IMR-90 (cell line): Measurements from ENCODE around the gene ACTMAP. TPM values are rescaled to one million over a fixed set of nuclear protein-coding genes. Genes with fewer than 3 reads are reported as not detected.

ENCODE experiments used
- ATAC-seq: fragments of 200-7000 bp; cut with Tn5 transposase; 2 replicates; pipeline ENCODE4 v1.9.1; 2020; ENCODE audit warnings: low read depth, mild to moderate bottlenecking, moderate library complexity
- BruUV-seq: library from RNA; stranded (reverse); fragments of 400-500 nt; replicated peaks from 2 replicates; lab custom pipeline; 2021; lab: Mats Ljungman, UMichigan
- CTCF ChIA-PET: fragments of 300-600 bp; formaldehyde crosslinking; extraction: SDS; loops from one replicate; lab custom pipeline; 2021; ENCODE audit warnings: antibody characterized with exemption; lab: Yijun Ruan, JAX
- POLR2A ChIA-PET: fragments of 300-600 bp; sonication (Branson Sonifier 250); formaldehyde crosslinking; loops from one replicate; lab custom pipeline; 2022; ENCODE audit warnings: antibody characterized with exemption; ENCODE audit not compliant: unreplicated experiment; lab: Charles Lee
- DNase-seq: peaks from one replicate; pipeline ENCODE4 v3.0.0; 2013
- H2AFZ ChIP-seq: replicated peaks from 2 replicates; pipeline ENCODE3; 2013; ENCODE audit warnings: low read length, mild to moderate bottlenecking; ENCODE audit not compliant: poor library complexity
- H2AK5ac ChIP-seq: 2 replicates; pipeline ENCODE4 v1.6.1; 2013; ENCODE audit warnings: low read depth, low read length, inconsistent platforms
- H2AK9ac ChIP-seq: replicated peaks from 2 replicates; pipeline ENCODE3; 2013; ENCODE audit warnings: mild to moderate bottlenecking, low read depth, low read length, moderate library complexity; ENCODE audit not compliant: poor library complexity
- H2BK120ac ChIP-seq: 2 replicates; pipeline ENCODE4 v1.6.1; 2013; ENCODE audit warnings: low read depth, low read length, inconsistent platforms
- H2BK15ac ChIP-seq: 3 replicates; pipeline ENCODE4 v1.6.1; 2013; ENCODE audit warnings: low read depth, low read length, inconsistent platforms
- H2BK20ac ChIP-seq: 2 replicates; pipeline ENCODE4 v1.6.1; 2013; ENCODE audit warnings: low read depth, mild to moderate bottlenecking, inconsistent platforms, low read length, moderate library complexity
- H2BK5ac ChIP-seq: 2 replicates; pipeline ENCODE4 v1.6.1; 2013; ENCODE audit warnings: mild to moderate bottlenecking, low read depth, low read length, inconsistent platforms; ENCODE audit not compliant: poor library complexity, severe bottlenecking
- H3K14ac ChIP-seq: replicated peaks from 2 replicates; pipeline ENCODE4 v1.6.1; 2013; ENCODE audit warnings: low read depth, low read length, inconsistent platforms
- H3K18ac ChIP-seq: 2 replicates; pipeline ENCODE4 v1.6.1; 2013; ENCODE audit warnings: low read depth, low read length, control low read depth
- H3K23ac ChIP-seq: 2 replicates; pipeline ENCODE4 v1.6.1; 2013; ENCODE audit warnings: low read depth, low read length, inconsistent platforms
- H3K27ac ChIP-seq: 2 replicates; pipeline ENCODE4 v1.5.1; 2013; ENCODE audit warnings: mild to moderate bottlenecking, control low read depth, low read length; ENCODE audit not compliant: insufficient read depth
- H3K27me3 ChIP-seq: 2 replicates; pipeline ENCODE4 v1.6.1; 2013; ENCODE audit warnings: low read length; ENCODE audit not compliant: control insufficient read depth, insufficient read depth
- H3K36me3 ChIP-seq: 2 replicates; pipeline ENCODE4 v1.6.1; 2013; ENCODE audit warnings: low read length, mixed read lengths; ENCODE audit not compliant: control insufficient read depth, insufficient read depth
- H3K4ac ChIP-seq: 2 replicates; pipeline ENCODE4 v1.6.1; 2013; ENCODE audit warnings: low read depth, low read length, inconsistent platforms
- H3K4me1 ChIP-seq: 2 replicates; pipeline ENCODE4 v1.6.1; 2013; ENCODE audit warnings: low read length, mixed read lengths; ENCODE audit not compliant: control insufficient read depth, insufficient read depth
- H3K4me2 ChIP-seq: 2 replicates; pipeline ENCODE4 v1.6.1; 2013; ENCODE audit warnings: low read depth, mild to moderate bottlenecking, control low read depth, low read length, moderate library complexity
- H3K4me3 ChIP-seq: 2 replicates; pipeline ENCODE4 v1.5.1; 2013; ENCODE audit warnings: low read depth, mild to moderate bottlenecking, control low read depth, low read length, moderate library complexity; ENCODE audit not compliant: insufficient read depth
- H3K56ac ChIP-seq: 2 replicates; pipeline ENCODE4 v1.6.1; 2013; ENCODE audit warnings: low read length, inconsistent platforms; ENCODE audit not compliant: insufficient read depth; ENCODE audit errors: extremely low read depth
- H3K79me1 ChIP-seq, 2 experiments: 2 replicates each; pipeline ENCODE4 v1.6.1; 2013; ENCODE audit warnings: low read length in 2 of 2, inconsistent platforms in 1 of 2, low read depth in 1 of 2
- H3K9ac ChIP-seq: 2 replicates; pipeline ENCODE4 v1.6.1; 2013; ENCODE audit warnings: low read depth, low read length, control low read depth
- H3K9me1 ChIP-seq: 2 replicates; pipeline ENCODE4 v1.6.1; 2013; ENCODE audit warnings: low read length, inconsistent platforms; ENCODE audit not compliant: insufficient read depth
- H3K9me3 ChIP-seq: 2 replicates; pipeline ENCODE4 v1.6.1; 2013; ENCODE audit warnings: low read length; ENCODE audit not compliant: control insufficient read depth, insufficient read depth
- H4K20me1 ChIP-seq: 2 replicates; pipeline ENCODE4 v1.6.1; 2013; ENCODE audit warnings: low read length, inconsistent platforms; ENCODE audit not compliant: insufficient read depth
- H4K5ac ChIP-seq: 2 replicates; pipeline ENCODE4 v1.6.1; 2013; ENCODE audit warnings: mild to moderate bottlenecking, low read depth, low read length, control low read depth
- H4K8ac ChIP-seq, 2 experiments: 2 replicates each; pipeline ENCODE4 v1.6.1; 2013; ENCODE audit warnings: low read depth in 2 of 2, low read length in 2 of 2, control low read depth in 1 of 2, inconsistent platforms in 1 of 2
- H4K91ac ChIP-seq: 2 replicates; pipeline ENCODE4 v1.6.1; 2013; ENCODE audit warnings: low read depth, low read length, inconsistent platforms; ENCODE audit not compliant: insufficient read depth
- BHLHE40 ChIP-seq: fragments of 150-350 bp; IDR thresholded peaks from 2 replicates; pipeline ENCODE4 v1.6.1; 2016; ENCODE audit warnings: mild to moderate bottlenecking, low read depth, low read length
- CEBPB ChIP-seq: IDR thresholded peaks from 2 replicates; pipeline ENCODE4 v1.6.1; 2012; ENCODE audit warnings: low read depth, low read length, improper control_type of control experiment
- CTCF ChIP-seq: conservative IDR thresholded peaks from 2 replicates; pipeline ENCODE4 v1.5.1; 2012; ENCODE audit warnings: mild to moderate bottlenecking, low read depth, low read length, improper control_type of control experiment
- MAFK ChIP-seq: IDR thresholded peaks from 2 replicates; pipeline ENCODE4 v1.6.1; 2012; ENCODE audit warnings: low read depth, low read length, improper control_type of control experiment
- MAZ ChIP-seq: IDR thresholded peaks from 2 replicates; pipeline ENCODE4 v1.6.1; 2012; ENCODE audit warnings: low read depth, mild to moderate bottlenecking, low read length, improper control_type of control experiment, moderate library complexity, borderline replicate concordance
- WGBS, 2 experiments: methylation state at CpG; one replicate each; pipeline versions ENCODE4 v1.1.5 to v1.1.7; 2013; ENCODE audit warnings: missing lambda C conversion rate in 2 of 2; ENCODE audit not compliant: insufficient read length in 1 of 2; ENCODE audit errors: extremely low coverage in 2 of 2; 5-methylcytosine and 5-hydroxymethylcytosine counted together
- dilution Hi-C: fragments of 300-500 bp; cut with HindIII; formaldehyde crosslinking; loops from one replicate; pipeline ENCODE4 v1.14.3; 2018; ENCODE audit warnings: low sequenced_read_pairs; ENCODE audit not compliant: unreplicated experiment
- in situ Hi-C: fragments of 300-500 bp; cut with MboI; formaldehyde crosslinking; loops from 3 replicates; pipeline ENCODE4 v1.14.3; 2019; ENCODE audit warnings: low sequenced_read_pairs, inconsistent platforms, mixed read lengths
- intact Hi-C: fragments of 100-400 bp; cut with micrococcal nuclease; formaldehyde crosslinking; loops from 2 replicates; pipeline ENCODE4 v1.10.0; 2022
- polyA plus RNA-seq, 3 experiments: library from polyadenylated mRNA; depleted of rRNA; stranded (reverse); fragments of >200 nt; gene quantifications; 2 replicates each; pipeline ENCODE4 v1.2.3, GENCODE V29; 2012; ENCODE audit warnings: low replicate concordance in 1 of 3
- total RNA-seq: library from RNA; depleted of rRNA; stranded (reverse); fragments of >200 nt; gene quantifications from 2 replicates; pipeline ENCODE4 v1.2.3, GENCODE V29; 2012

ACTMAP gene
- total and polyA plus RNA-seq, 2 of the 4 experiments (the other 2 are of a cell fraction) = 0.54 to 5.4 TPM

GRCh38 chr19:40716031-40716481 is 34.2 kb downstream of the ACTMAP start (continued):
- TF ChIP-seq MAFK = peak; percentile 46

- peak overlapping the region; percentile 93 for H2BK5ac ChIP-seq
- TF ChIP-seq CTCF (0 out of 2 replicates have a peak, but pooled peaks have one; percentile 12), CEBPB (0 out of 2 replicates have a peak, but pooled peaks have one; percentile 27), BHLHE40 (no peak), MAZ (peak; percentile 61; the same call in 1 of the 2 replicates)
- ChIA-PET POLR2A (no interaction called here), CTCF (no interaction called here)
- H3K79me1 ChIP-seq = peaks cover 14 to 47% of the 10 kb centered on the region in 2 experiments; a peak in 3 of 4 replicates
- no peaks in the 10 kb centered on the region for H3K9me3 ChIP-seq
- H3K18ac ChIP-seq = peak overlapping the region; percentile 69
- peak overlapping the region; percentile 68 for H3K9ac ChIP-seq
- H3K27ac ChIP-seq = peak overlapping the region; percentile 92
- in situ Hi-C loops = no loop called here
- H2AK5ac ChIP-seq = peak overlapping the region; percentile 99
- intact Hi-C loops = loop anchor here (2.0 to 5.0 kb wide), 3 partner anchors 24 to 83 kb away; partner anchors contain the start of genes EGLN2 and NUMBL
- H3K56ac ChIP-seq = peak overlapping the region; percentile 90
- peak overlapping the region; percentile 93 for H2BK120ac ChIP-seq
- peak overlapping the region; percentile 68; the same call in 2 of the 3 replicates for H2BK15ac ChIP-seq
- peak overlapping the region; percentile 91 for H3K14ac ChIP-seq
- H3K4me3 ChIP-seq = peak overlapping the region; percentile 65
- H4K5ac ChIP-seq = peak overlapping the region; percentile 70
- peaks cover 8% of the 10 kb centered on the region; the same call in 1 of the 2 replicates for H3K36me3 ChIP-seq
- 0 out of 2 replicates have a peak, but pooled peaks cover 2% of the 10 kb centered on the region for H3K9me1 ChIP-seq
- H4K8ac ChIP-seq = peak overlapping the region; percentile 81 to 98
- H3K27me3 ChIP-seq = no peaks in the 10 kb centered on the region
- H3K4me2 ChIP-seq = peak overlapping the region; percentile 91
- peaks cover 6% of the 10 kb centered on the region for H3K4me1 ChIP-seq
- H3K4ac ChIP-seq = peak overlapping the region; percentile 99
- H4K91ac ChIP-seq = peak overlapping the region; percentile 89
- ATAC-seq (peak; percentile 55), DNase-seq (peak; percentile 89)
- dilution Hi-C loops = no loop called here
- peak overlapping the region; percentile 90 for H2AFZ ChIP-seq
- peak overlapping the region; percentile 94 for H3K23ac ChIP-seq
- BruUV-seq = no TSS peak
- 4% methylated on average over 16 of the region's 31 CpGs; no CpG with 5 or more reads in 1 of the 2 experiments for WGBS, 2 experiments
- H2AK9ac ChIP-seq = peak overlapping the region; percentile 90
- H4K20me1 ChIP-seq = peaks cover 11% of the 10 kb centered on the region; the same call in 1 of the 2 replicates
- peak overlapping the region; percentile 94 for H2BK20ac ChIP-seq
Observed at GRCh38 chr19:40714441-40715299, 35.6 kb downstream of the ACTMAP start.
